ENCODE results near the gene ATP5ME. TPM values are rescaled to one million over a fixed set of nuclear protein-coding genes. Genes with fewer than 3 reads are reported as not detected.

ATP5ME gene
- total RNA-seq, 2 experiments from 2014 or later = 359 to 388 TPM

- H3K4me2 ChIP-seq (ENCODE audit: low read length) = no peak overlapping the region
- intact Hi-C loops (cut with micrococcal nuclease; ENCODE audit: unreplicated experiment) = no loop called here
- H3K9me3 ChIP-seq (ENCODE audit: low read length) = no peaks in the 10 kb centered on the region
- ChIA-PET POLR2A (no interaction called here), CTCF (ENCODE audit: unreplicated experiment) (no interaction called here)
- H3K4me1 ChIP-seq (ENCODE audit: insufficient read depth, low read length, poor library complexity, severe bottlenecking) = peaks cover 25% of the 10 kb centered on the region
- no peaks in the 10 kb centered on the region for H4K20me1 ChIP-seq (ENCODE audit: insufficient read depth, low read length)
- H3K79me2 ChIP-seq (ENCODE audit: insufficient read depth, low read depth, low read length) = no peaks in the 10 kb centered on the region
- H3K27ac ChIP-seq (ENCODE audit: low read depth, low read length, poor library complexity, severe bottlenecking) = no peak overlapping the region
- H2AFZ ChIP-seq (ENCODE audit: low read length) = no peak overlapping the region
- no TSS peak for BruUV-seq (replicated peaks)
- no peaks in the 10 kb centered on the region for H3K36me3 ChIP-seq (ENCODE audit: insufficient read depth, low read length)
- no peak for DNase-seq (ENCODE audit: low spot score)
- TF ChIP-seq EZH2phosphoT487 (IDR thresholded peaks at IDR 0.05; ENCODE audit: borderline replicate concordance, low read depth, low read length) = no peak
- no peak for TF ChIP-seq CTCF (conservative IDR thresholded peaks at IDR 0.05; ENCODE audit: low read length)
- H3K4me3 ChIP-seq (ENCODE audit: low read depth, low read length, poor library complexity, severe bottlenecking) = no peak overlapping the region
- no peaks in the 10 kb centered on the region for H3K9me2 ChIP-seq (ENCODE audit: insufficient read depth, low read length)
Observed at GRCh38 chr4:680928-681645, 7.0 kb upstream of the ATP5ME start.

- no peak for DNase-seq (ENCODE audit: low spot score)
- POLR2A ChIA-PET = no interaction called here
- CTCF ChIA-PET (ENCODE audit: unreplicated experiment) = no interaction called here
Observed at GRCh38 chr4:680551-680927, 6.5 kb upstream of the ATP5ME start.

More at GRCh38 chr4:680551-680927, 6.5 kb upstream of the ATP5ME start:
- TF ChIP-seq CTCF (conservative IDR thresholded peaks at IDR 0.05; ENCODE audit: low read length) (no peak), EZH2phosphoT487 (IDR thresholded peaks at IDR 0.05; ENCODE audit: borderline replicate concordance, low read depth, low read length) (no peak)
- no peaks in the 10 kb centered on the region for H3K36me3 ChIP-seq (ENCODE audit: insufficient read depth, low read length)
- no peak overlapping the region for H2AFZ ChIP-seq (ENCODE audit: low read length)
- H3K79me2 ChIP-seq (ENCODE audit: insufficient read depth, low read depth, low read length) = no peaks in the 10 kb centered on the region
- H3K4me2 ChIP-seq (ENCODE audit: low read length) = no peak overlapping the region
- H3K9me3 ChIP-seq (ENCODE audit: low read length) = no peaks in the 10 kb centered on the region
- H3K4me1 ChIP-seq (ENCODE audit: insufficient read depth, low read length, poor library complexity, severe bottlenecking) = peaks cover 30% of the 10 kb centered on the region
- H4K20me1 ChIP-seq (ENCODE audit: insufficient read depth, low read length) = no peaks in the 10 kb centered on the region
- intact Hi-C loops (cut with micrococcal nuclease; ENCODE audit: unreplicated experiment) = no loop called here
- no peak overlapping the region for H3K27ac ChIP-seq (ENCODE audit: low read depth, low read length, poor library complexity, severe bottlenecking)
- no peak overlapping the region for H3K4me3 ChIP-seq (ENCODE audit: low read depth, low read length, poor library complexity, severe bottlenecking)
- BruUV-seq (replicated peaks) = no TSS peak
- no peaks in the 10 kb centered on the region for H3K9me2 ChIP-seq (ENCODE audit: insufficient read depth, low read length)
